Measurements from ENCODE around the gene LNPEP.

DNA sequence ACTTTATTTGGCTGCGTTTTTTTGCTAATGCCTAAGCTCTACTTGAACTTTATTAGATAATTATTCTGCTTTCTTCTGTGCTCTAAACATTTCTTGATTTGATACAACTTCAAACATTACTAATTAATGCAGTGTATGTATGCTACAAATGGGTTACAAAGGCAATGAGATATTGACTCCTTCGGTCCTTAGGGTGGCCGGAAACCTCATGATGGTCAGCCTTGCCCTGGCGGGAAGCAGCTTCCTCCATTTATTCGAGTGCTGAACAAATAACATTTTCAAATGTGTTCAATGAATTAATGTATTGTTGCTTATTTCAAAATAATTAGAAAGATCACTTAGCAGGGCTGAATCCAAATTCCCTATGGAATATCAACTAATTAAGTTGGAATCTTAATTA lies 3.9 kb upstream of the LNPEP start:
- TF ChIP-seq EZH2 (IDR thresholded peaks at IDR 0.05) (no peak), POLR2AphosphoS5 (IDR thresholded peaks at IDR 0.05; ENCODE audit: borderline replicate concordance, low read depth, low read length) (no peak), FOXP2 (optimal IDR thresholded peaks at IDR 0.05; ENCODE audit: control extremely low read depth, extremely low read length, insufficient read depth) (no peak)

Measured in SK-N-MC (cell line).